ENCODE results near the gene CAMK2G. TPM values are rescaled to one million over a fixed set of nuclear protein-coding genes. Genes with fewer than 3 reads are reported as not detected.

Gene CAMK2G
- total and polyA plus RNA-seq, 7 donors: 14.4 to 221 (median 153) TPM

GRCh38 chr10:73800560-73801252 is 73.6 kb downstream of the CAMK2G start:
- no peaks in the 10 kb centered on the region for H3K27me3 ChIP-seq
- H3K4me1 ChIP-seq: no peaks in the 10 kb centered on the region
- DNase-seq: no peak
- TF ChIP-seq POLR2A (IDR thresholded peaks at IDR 0.05): no peak
- TF ChIP-seq EP300 (IDR thresholded peaks at IDR 0.05): no peak
- TF ChIP-seq, protein P1, sequence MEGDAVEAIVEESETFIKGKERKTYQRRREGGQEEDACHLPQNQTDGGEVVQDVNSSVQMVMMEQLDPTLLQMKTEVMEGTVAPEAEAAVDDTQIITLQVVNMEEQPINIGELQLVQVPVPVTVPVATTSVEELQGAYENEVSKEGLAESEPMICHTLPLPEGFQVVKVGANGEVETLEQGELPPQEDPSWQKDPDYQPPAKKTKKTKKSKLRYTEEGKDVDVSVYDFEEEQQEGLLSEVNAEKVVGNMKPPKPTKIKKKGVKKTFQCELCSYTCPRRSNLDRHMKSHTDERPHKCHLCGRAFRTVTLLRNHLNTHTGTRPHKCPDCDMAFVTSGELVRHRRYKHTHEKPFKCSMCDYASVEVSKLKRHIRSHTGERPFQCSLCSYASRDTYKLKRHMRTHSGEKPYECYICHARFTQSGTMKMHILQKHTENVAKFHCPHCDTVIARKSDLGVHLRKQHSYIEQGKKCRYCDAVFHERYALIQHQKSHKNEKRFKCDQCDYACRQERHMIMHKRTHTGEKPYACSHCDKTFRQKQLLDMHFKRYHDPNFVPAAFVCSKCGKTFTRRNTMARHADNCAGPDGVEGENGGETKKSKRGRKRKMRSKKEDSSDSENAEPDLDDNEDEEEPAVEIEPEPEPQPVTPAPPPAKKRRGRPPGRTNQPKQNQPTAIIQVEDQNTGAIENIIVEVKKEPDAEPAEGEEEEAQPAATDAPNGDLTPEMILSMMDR (IDR thresholded peaks at IDR 0.05): no peak
- peak in 1 of 4 donors; percentile 30 for TF ChIP-seq POLR2AphosphoS5 (IDR thresholded peaks at IDR 0.05)
- no peaks in the 10 kb centered on the region for H3K9me3 ChIP-seq
- intact Hi-C loops (cut with DNase I): no loop called here
- no peak overlapping the region for H3K27ac ChIP-seq
- 88 to 89% methylated on average over 20 of the region's 20 CpGs for WGBS, 2 donors
- no peak overlapping the region for H3K4me3 ChIP-seq
- peaks cover 47 to 100% (median 83%) of the 10 kb centered on the region in 4 donors for H3K36me3 ChIP-seq

DNA sequence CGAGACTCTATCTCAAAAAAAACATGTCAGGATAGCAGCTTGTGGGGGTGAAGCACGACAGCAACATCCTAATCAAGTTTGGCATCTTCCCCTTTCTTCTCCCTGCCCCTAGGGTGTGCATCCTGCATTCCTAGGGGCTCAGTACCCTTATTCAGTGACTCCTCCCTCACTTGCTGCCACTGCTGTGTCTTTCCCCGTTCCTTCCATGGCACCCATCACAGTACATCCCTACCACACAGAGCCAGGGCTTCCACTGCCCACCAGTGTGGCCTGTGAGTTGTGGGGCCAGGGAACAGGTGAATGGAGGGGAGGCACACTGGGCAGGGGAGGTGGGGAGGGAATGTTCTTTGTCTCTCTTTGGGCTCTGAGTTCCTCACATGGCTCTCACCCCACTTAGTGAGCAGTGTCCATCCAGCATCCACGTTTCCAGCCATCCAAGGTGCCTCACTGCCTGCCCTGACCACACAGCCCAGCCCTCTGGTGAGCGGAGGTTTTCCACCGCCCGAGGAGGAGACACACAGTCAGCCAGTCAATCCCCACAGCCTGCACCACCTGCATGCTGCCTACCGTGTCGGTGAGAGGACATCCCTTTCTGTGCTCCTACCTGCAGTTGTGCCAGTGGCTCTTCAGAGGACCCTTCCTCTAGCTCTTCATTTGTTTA is 74.3 kb downstream of the CAMK2G start:
- H3K36me3 ChIP-seq: peaks cover 54 to 100% (median 82%) of the 10 kb centered on the region in 4 donors
- 83 to 84% methylated on average over 9 of the region's 9 CpGs for WGBS, 2 donors
- no peak for DNase-seq

GRCh38 chr10:73798927-73799560 is 75.3 kb downstream of the CAMK2G start:
- no peak for TF ChIP-seq EP300 (IDR thresholded peaks at IDR 0.05)
- TF ChIP-seq, protein P1 (IDR thresholded peaks at IDR 0.05): no peak
- no peak for TF ChIP-seq POLR2A (IDR thresholded peaks at IDR 0.05)
- no peak for TF ChIP-seq POLR2AphosphoS5 (IDR thresholded peaks at IDR 0.05)
- Histone ChIP-seq H3K27ac (no peak overlapping the region), H3K4me3 (no peak overlapping the region), H3K27me3 (no peaks in the 10 kb centered on the region), H3K4me1 (no peaks in the 10 kb centered on the region), H3K36me3 (peaks cover 55 to 100% (median 83%) of the 10 kb centered on the region in 4 donors), H3K9me3 (no peaks in the 10 kb centered on the region)
- DNase-seq: peak; percentile 63
- intact Hi-C loops (cut with DNase I): no loop called here
- 84 to 89% methylated on average over 10 of the region's 10 CpGs for WGBS, 2 donors

More for the DNA sequence above, 74.3 kb downstream of the CAMK2G start:
- Histone ChIP-seq H3K9me3 (no peaks in the 10 kb centered on the region), H3K4me3 (no peak overlapping the region), H3K27ac (no peak overlapping the region), H3K4me1 (no peaks in the 10 kb centered on the region), H3K27me3 (no peaks in the 10 kb centered on the region)
- intact Hi-C loops (cut with DNase I): no loop called here
- TF ChIP-seq, protein P1 (IDR thresholded peaks at IDR 0.05): no peak
- no peak for TF ChIP-seq EP300 (IDR thresholded peaks at IDR 0.05)
- TF ChIP-seq POLR2AphosphoS5 (IDR thresholded peaks at IDR 0.05): peak in 1 of 4 donors; percentile 13

GRCh38 chr10:73798087-73798486 is 76.3 kb downstream of the CAMK2G start:
- H3K27me3 ChIP-seq: no peaks in the 10 kb centered on the region
- peak; percentile 62 for DNase-seq
- TF ChIP-seq POLR2AphosphoS5 (IDR thresholded peaks at IDR 0.05) (no peak), EP300 (IDR thresholded peaks at IDR 0.05) (no peak), POLR2A (IDR thresholded peaks at IDR 0.05) (no peak)
- TF ChIP-seq, protein P1 (IDR thresholded peaks at IDR 0.05): no peak
- intact Hi-C loops (cut with DNase I): no loop called here
- H3K27ac ChIP-seq: no peak overlapping the region
- no peak overlapping the region for H3K4me3 ChIP-seq
- 95 to 96% methylated on average over 6 of the region's 6 CpGs for WGBS, 2 donors
- no peaks in the 10 kb centered on the region for H3K9me3 ChIP-seq
- H3K36me3 ChIP-seq: peaks cover 52 to 100% (median 84%) of the 10 kb centered on the region in 4 donors
- no peaks in the 10 kb centered on the region for H3K4me1 ChIP-seq
